Measurements from ENCODE around the gene LUZP2. TPM values are rescaled to one million over a fixed set of nuclear protein-coding genes. Genes with fewer than 3 reads are reported as not detected.

The LUZP2 gene
- polyA plus RNA-seq, 1 donor (not counting 4 experiments of a cell fraction or from before 2014, with no cell fraction given), result 0.08 TPM

DNA sequence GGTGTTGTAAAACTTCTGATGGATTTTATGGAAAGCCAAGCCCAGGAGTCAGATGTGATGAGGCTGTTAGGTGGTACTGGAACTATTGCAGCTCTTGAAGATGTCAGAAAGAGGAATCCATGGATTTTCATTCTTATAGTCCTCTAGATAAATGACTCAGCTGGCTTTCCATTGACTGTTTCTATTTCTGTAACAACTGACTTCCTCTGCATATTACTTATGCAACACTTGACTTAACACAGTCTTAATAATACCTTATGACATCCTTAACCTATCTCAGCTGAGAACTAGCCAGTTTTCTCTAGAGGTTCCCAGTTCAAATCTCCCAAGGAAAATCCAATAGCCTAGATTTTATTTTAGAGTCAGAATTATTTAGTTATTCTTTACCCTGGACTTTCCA lies 263.8 kb downstream of the LUZP2 start:
- Histone ChIP-seq H2AFZ (ENCODE audit: control insufficient read depth, low read length) (no peak overlapping the region), H3K9ac (ENCODE audit: control insufficient read depth, extremely low read depth, insufficient read depth, low read length) (no peak overlapping the region), H3K4me3 (ENCODE audit: control insufficient read depth in 2 of 3, extremely low read depth in 1 of 3, insufficient read depth in 2 of 3, low read depth in 1 of 3, low read length in 3 of 3) (no peak overlapping the region), H3K9me1 (ENCODE audit: control insufficient read depth, extremely low read depth, insufficient read depth, low read length) (no peaks in the 10 kb centered on the region), H4K20me1 (ENCODE audit: control insufficient read depth, extremely low read depth, insufficient read depth, low read length) (no peaks in the 10 kb centered on the region), H3K79me2 (ENCODE audit: control insufficient read depth, insufficient read depth, low read length) (no peaks in the 10 kb centered on the region), H3K4me1 (ENCODE audit: control insufficient read depth, extremely low read depth, insufficient read depth, low read length) (no peaks in the 10 kb centered on the region), H3K4me2 (ENCODE audit: control insufficient read depth, extremely low read depth, insufficient read depth, low read depth, low read length) (no peak overlapping the region), H3K27me3 (ENCODE audit: control insufficient read depth, extremely low read depth, insufficient read depth, low read length) (no peaks in the 10 kb centered on the region), H3K9me3 (ENCODE audit: control insufficient read depth, low read depth, low read length) (no peaks in the 10 kb centered on the region), H3K27ac (ENCODE audit: control insufficient read depth, insufficient read depth, low read length) (no peak overlapping the region), H3K36me3 (ENCODE audit: control insufficient read depth in 2 of 2, extremely low read depth in 1 of 2, insufficient read depth in 2 of 2, low read length in 2 of 2) (no peaks in the 10 kb centered on the region)
- DNase-seq (ENCODE audit: low read depth, low spot score) (no peak), FAIRE-seq (no peak)
- no peak for TF ChIP-seq EZH2 (IDR thresholded peaks at IDR 0.05; ENCODE audit: low read length)
- TF ChIP-seq, protein P1, sequence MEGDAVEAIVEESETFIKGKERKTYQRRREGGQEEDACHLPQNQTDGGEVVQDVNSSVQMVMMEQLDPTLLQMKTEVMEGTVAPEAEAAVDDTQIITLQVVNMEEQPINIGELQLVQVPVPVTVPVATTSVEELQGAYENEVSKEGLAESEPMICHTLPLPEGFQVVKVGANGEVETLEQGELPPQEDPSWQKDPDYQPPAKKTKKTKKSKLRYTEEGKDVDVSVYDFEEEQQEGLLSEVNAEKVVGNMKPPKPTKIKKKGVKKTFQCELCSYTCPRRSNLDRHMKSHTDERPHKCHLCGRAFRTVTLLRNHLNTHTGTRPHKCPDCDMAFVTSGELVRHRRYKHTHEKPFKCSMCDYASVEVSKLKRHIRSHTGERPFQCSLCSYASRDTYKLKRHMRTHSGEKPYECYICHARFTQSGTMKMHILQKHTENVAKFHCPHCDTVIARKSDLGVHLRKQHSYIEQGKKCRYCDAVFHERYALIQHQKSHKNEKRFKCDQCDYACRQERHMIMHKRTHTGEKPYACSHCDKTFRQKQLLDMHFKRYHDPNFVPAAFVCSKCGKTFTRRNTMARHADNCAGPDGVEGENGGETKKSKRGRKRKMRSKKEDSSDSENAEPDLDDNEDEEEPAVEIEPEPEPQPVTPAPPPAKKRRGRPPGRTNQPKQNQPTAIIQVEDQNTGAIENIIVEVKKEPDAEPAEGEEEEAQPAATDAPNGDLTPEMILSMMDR (optimal IDR thresholded peaks at IDR 0.05 in 1 of 3, IDR thresholded peaks at IDR 0.05 in 1 of 3, conservative IDR thresholded peaks at IDR 0.05 in 1 of 3; ENCODE audit: extremely low read depth in 1 of 3, insufficient read depth in 2 of 3, low read length in 3 of 3), result no peak
- dilution Hi-C loops (cut with MboI; ENCODE audit: extremely low pct_ligation_motif_present, low sequenced_read_pairs), result no loop called here

GRCh38 chr11:24762076-24762475 lies 265.2 kb downstream of the LUZP2 start:
- H3K79me2 ChIP-seq (ENCODE audit: control insufficient read depth, insufficient read depth, low read length), result no peaks in the 10 kb centered on the region
- dilution Hi-C loops (cut with MboI; ENCODE audit: extremely low pct_ligation_motif_present, low sequenced_read_pairs), result no loop called here
- H3K4me3 ChIP-seq (ENCODE audit: control insufficient read depth in 2 of 3, extremely low read depth in 1 of 3, insufficient read depth in 2 of 3, low read depth in 1 of 3, low read length in 3 of 3), result no peak overlapping the region
- H3K27ac ChIP-seq (ENCODE audit: control insufficient read depth, insufficient read depth, low read length), result no peak overlapping the region
- DNase-seq (ENCODE audit: low read depth, low spot score), result no peak
- H3K27me3 ChIP-seq (ENCODE audit: control insufficient read depth, extremely low read depth, insufficient read depth, low read length), result no peaks in the 10 kb centered on the region
- no peak overlapping the region for H2AFZ ChIP-seq (ENCODE audit: control insufficient read depth, low read length)
- H3K9me1 ChIP-seq (ENCODE audit: control insufficient read depth, extremely low read depth, insufficient read depth, low read length), result no peaks in the 10 kb centered on the region
- no peaks in the 10 kb centered on the region for H3K4me1 ChIP-seq (ENCODE audit: control insufficient read depth, extremely low read depth, insufficient read depth, low read length)
- H3K36me3 ChIP-seq (ENCODE audit: control insufficient read depth in 2 of 2, extremely low read depth in 1 of 2, insufficient read depth in 2 of 2, low read length in 2 of 2), result no peaks in the 10 kb centered on the region
- H3K9ac ChIP-seq (ENCODE audit: control insufficient read depth, extremely low read depth, insufficient read depth, low read length), result no peak overlapping the region
- H3K4me2 ChIP-seq (ENCODE audit: control insufficient read depth, extremely low read depth, insufficient read depth, low read depth, low read length), result no peak overlapping the region
- TF ChIP-seq, protein P1 (optimal IDR thresholded peaks at IDR 0.05 in 1 of 3, IDR thresholded peaks at IDR 0.05 in 1 of 3, conservative IDR thresholded peaks at IDR 0.05 in 1 of 3; ENCODE audit: extremely low read depth in 1 of 3, insufficient read depth in 2 of 3, low read length in 3 of 3), result no peak
- TF ChIP-seq EZH2 (IDR thresholded peaks at IDR 0.05; ENCODE audit: low read length), result no peak
- no peak for FAIRE-seq
- no peaks in the 10 kb centered on the region for H4K20me1 ChIP-seq (ENCODE audit: control insufficient read depth, extremely low read depth, insufficient read depth, low read length)
- no peaks in the 10 kb centered on the region for H3K9me3 ChIP-seq (ENCODE audit: control insufficient read depth, low read depth, low read length)
